Stimulated activated CD4-positive, alpha-beta T cell treated with anti-CD3 and anti-CD28 coated beads, Interleukin-2, amount 100 ng/mL, for 4 hours (primary cell): ENCODE measurements around the gene CCNY.

ENCODE experiments used
- DNase-seq: peaks from one replicate; pipeline ENCODE4 v3.0.0-alpha.2; 2020; ENCODE audit warnings: low read depth

CCNY gene

GRCh38 chr10:35452847-35453246, 116.5 kb downstream of the CCNY start:
- DNase-seq, result no peak

- DNase-seq, result no peak
Observed at GRCh38 chr10:35453855-35454532, 117.7 kb downstream of the CCNY start.

GRCh38 chr10:35456153-35456720, 119.9 kb downstream of the CCNY start:
- no peak for DNase-seq

GRCh38 chr10:35456784-35457183, 120.5 kb downstream of the CCNY start:
- DNase-seq, result no peak

- no peak for DNase-seq
Observed at GRCh38 chr10:35458500-35459448, 122.5 kb downstream of the CCNY start.

- DNase-seq, result no peak
Observed at GRCh38 chr10:35459449-35459847, 123.1 kb downstream of the CCNY start.

GRCh38 chr10:35460852-35461460, 124.6 kb downstream of the CCNY start:
- no peak for DNase-seq

- no peak for DNase-seq
Observed at GRCh38 chr10:35462491-35462934, 126.2 kb downstream of the CCNY start.

- no peak for DNase-seq
Observed at GRCh38 chr10:35463105-35463867, 127.0 kb downstream of the CCNY start.

- no peak for DNase-seq
Observed at GRCh38 chr10:35463878-35464277, 127.6 kb downstream of the CCNY start.

- DNase-seq, result no peak
Observed at GRCh38 chr10:35464825-35465456, 128.6 kb downstream of the CCNY start.

- DNase-seq, result no peak
Observed at GRCh38 chr10:35465673-35466072, 129.4 kb downstream of the CCNY start.

GRCh38 chr10:35466170-35466569, 129.9 kb downstream of the CCNY start:
- DNase-seq, result no peak

GRCh38 chr10:35466661-35467060, 130.4 kb downstream of the CCNY start:
- no peak for DNase-seq

GRCh38 chr10:35467186-35467585, 130.9 kb downstream of the CCNY start:
- no peak for DNase-seq

- DNase-seq, result no peak
Observed at GRCh38 chr10:35470248-35470924, 134.1 kb downstream of the CCNY start.

GRCh38 chr10:35470925-35471315, 134.6 kb downstream of the CCNY start:
- no peak for DNase-seq

GRCh38 chr10:35471435-35471834, 135.1 kb downstream of the CCNY start:
- no peak for DNase-seq

- no peak for DNase-seq
Observed at GRCh38 chr10:35480142-35480541, 143.8 kb downstream of the CCNY start.

- DNase-seq, result no peak
Observed at GRCh38 chr10:35481413-35481812, 145.1 kb downstream of the CCNY start.
